ENCODE data around the gene PHOSPHO2. TPM values are rescaled to one million over a fixed set of nuclear protein-coding genes. Genes with fewer than 3 reads are reported as not detected.

Gene PHOSPHO2
- total RNA-seq, 2 donors from 2014 or later, result 0.66 to 6.7 TPM

DNA sequence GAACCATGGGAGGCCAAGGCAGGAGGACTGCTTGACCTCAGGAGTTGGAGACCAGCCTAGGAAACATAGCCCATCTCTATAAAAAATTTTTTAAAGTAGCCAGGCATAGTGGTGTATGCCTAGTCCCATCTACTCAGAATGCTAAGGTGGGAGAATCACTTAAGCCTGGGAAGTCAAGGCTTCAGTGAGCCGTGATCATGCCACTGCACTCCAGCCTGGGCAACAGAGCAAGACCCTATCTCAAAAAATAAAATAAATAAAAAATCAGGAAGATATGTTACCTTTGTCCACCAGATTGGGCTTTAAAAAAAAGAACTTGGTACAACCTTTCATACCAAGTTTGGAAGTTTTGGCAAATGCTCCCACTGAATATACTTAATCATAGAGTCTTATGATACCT, 35.4 kb upstream of the PHOSPHO2 start:
- Histone ChIP-seq H3K4me3 (no peak overlapping the region), H3K9me3 (no peaks in the 10 kb centered on the region), H3K4me1 (no peaks in the 10 kb centered on the region), H3K27ac (no peak overlapping the region), H3K36me3 (replicated peaks in 1 of 2; ENCODE audit: insufficient read depth in 1 of 2, low read depth in 2 of 2) (no peaks in the 10 kb centered on the region), H3K27me3 (no peaks in the 10 kb centered on the region)
- intact Hi-C loops (cut with DNase I), result no loop called here
- ATAC-seq (no peak), DNase-seq (no peak)
- 100% methylated on average over 1 of the region's 1 CpG for WGBS, 2 donors
- no peak for TF ChIP-seq POLR2A (IDR thresholded peaks at IDR 0.05)
- TF ChIP-seq, protein P1, sequence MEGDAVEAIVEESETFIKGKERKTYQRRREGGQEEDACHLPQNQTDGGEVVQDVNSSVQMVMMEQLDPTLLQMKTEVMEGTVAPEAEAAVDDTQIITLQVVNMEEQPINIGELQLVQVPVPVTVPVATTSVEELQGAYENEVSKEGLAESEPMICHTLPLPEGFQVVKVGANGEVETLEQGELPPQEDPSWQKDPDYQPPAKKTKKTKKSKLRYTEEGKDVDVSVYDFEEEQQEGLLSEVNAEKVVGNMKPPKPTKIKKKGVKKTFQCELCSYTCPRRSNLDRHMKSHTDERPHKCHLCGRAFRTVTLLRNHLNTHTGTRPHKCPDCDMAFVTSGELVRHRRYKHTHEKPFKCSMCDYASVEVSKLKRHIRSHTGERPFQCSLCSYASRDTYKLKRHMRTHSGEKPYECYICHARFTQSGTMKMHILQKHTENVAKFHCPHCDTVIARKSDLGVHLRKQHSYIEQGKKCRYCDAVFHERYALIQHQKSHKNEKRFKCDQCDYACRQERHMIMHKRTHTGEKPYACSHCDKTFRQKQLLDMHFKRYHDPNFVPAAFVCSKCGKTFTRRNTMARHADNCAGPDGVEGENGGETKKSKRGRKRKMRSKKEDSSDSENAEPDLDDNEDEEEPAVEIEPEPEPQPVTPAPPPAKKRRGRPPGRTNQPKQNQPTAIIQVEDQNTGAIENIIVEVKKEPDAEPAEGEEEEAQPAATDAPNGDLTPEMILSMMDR (IDR thresholded peaks at IDR 0.05), result no peak

DNA sequence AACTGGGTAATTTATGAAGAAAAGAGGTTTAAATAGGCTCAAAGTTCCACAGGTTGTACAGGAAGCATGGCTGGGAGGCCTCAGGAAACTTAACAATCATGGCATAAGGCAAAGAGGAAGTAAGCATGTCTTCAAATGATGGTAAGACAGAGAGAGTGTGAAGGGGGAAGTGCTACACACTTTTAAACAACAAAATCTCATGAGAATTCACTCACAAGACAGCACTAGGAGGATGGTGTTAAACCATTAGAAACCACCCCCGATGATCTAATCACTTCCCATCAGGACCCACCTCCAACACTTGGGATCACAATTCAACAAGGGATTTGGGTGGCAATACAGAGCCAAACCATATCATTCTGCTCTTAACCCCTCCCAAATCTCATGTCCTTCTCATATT, 34.9 kb upstream of the PHOSPHO2 start:
- DNase-seq, result no peak
- WGBS, 2 donors, result 80 to 87% methylated on average over 1 of the region's 1 CpG
- Histone ChIP-seq H3K27ac (no peak overlapping the region), H3K4me3 (no peak overlapping the region), H3K4me1 (no peaks in the 10 kb centered on the region), H3K36me3 (replicated peaks in 1 of 2; ENCODE audit: insufficient read depth in 1 of 2, low read depth in 2 of 2) (no peaks in the 10 kb centered on the region), H3K27me3 (no peaks in the 10 kb centered on the region), H3K9me3 (no peaks in the 10 kb centered on the region)
- intact Hi-C loops (cut with DNase I), result no loop called here
- ATAC-seq, result no peak
- TF ChIP-seq, protein P1 (IDR thresholded peaks at IDR 0.05), result no peak
- no peak for TF ChIP-seq POLR2A (IDR thresholded peaks at IDR 0.05)

GRCh38 chr2:169661265-169661664, 33.0 kb upstream of the PHOSPHO2 start:
- H3K4me1 ChIP-seq, result no peaks in the 10 kb centered on the region
- TF ChIP-seq, protein P1 (IDR thresholded peaks at IDR 0.05), result no peak
- no peak for TF ChIP-seq POLR2A (IDR thresholded peaks at IDR 0.05)
- no peaks in the 10 kb centered on the region for H3K27me3 ChIP-seq
- ATAC-seq, result no peak
- WGBS, 2 donors, result 65 to 68% methylated on average over 3 of the region's 3 CpGs
- no peak overlapping the region for H3K4me3 ChIP-seq
- H3K9me3 ChIP-seq, result no peaks in the 10 kb centered on the region
- intact Hi-C loops (cut with DNase I), result no loop called here
- H3K36me3 ChIP-seq (replicated peaks in 1 of 2; ENCODE audit: insufficient read depth in 1 of 2, low read depth in 2 of 2), result no peaks in the 10 kb centered on the region
- H3K27ac ChIP-seq, result no peak overlapping the region
- no peak for DNase-seq

DNA sequence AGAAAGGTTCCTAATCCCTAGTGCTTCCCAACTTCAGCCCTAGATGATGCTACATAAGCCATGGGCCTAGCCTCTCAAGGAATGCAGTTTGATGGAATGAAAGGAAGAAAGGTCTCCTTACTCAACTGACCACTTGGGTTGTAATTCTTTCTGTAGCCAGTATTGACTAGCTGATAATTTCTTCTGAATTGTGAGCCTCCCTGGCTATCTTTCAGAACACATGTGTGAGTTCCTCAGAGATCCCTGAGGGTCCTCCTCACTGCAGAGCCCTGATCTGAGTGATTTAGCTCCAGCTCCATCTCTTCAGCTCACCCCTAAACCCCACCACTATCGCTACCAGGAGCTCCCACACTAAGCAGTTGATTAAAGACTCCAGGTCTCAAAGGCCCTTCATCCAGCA, 31.5 kb upstream of the PHOSPHO2 start:
- WGBS, 2 donors, result 75 to 92% methylated on average over 1 of the region's 1 CpG

GRCh38 chr2:169663247-169663646, 31.0 kb upstream of the PHOSPHO2 start:
- no peak for TF ChIP-seq POLR2A (IDR thresholded peaks at IDR 0.05)
- TF ChIP-seq, protein P1 (IDR thresholded peaks at IDR 0.05), result no peak
- ATAC-seq (no peak), DNase-seq (no peak)
- Histone ChIP-seq H3K4me3 (no peak overlapping the region), H3K27me3 (no peaks in the 10 kb centered on the region), H3K36me3 (replicated peaks in 1 of 2; ENCODE audit: insufficient read depth in 1 of 2, low read depth in 2 of 2) (no peaks in the 10 kb centered on the region), H3K27ac (no peak overlapping the region), H3K4me1 (peaks cover 3% of the 10 kb centered on the region), H3K9me3 (no peaks in the 10 kb centered on the region)
- intact Hi-C loops (cut with DNase I), result no loop called here
- WGBS, 2 donors, result 85 to 90% methylated on average over 3 of the region's 3 CpGs

More for the DNA sequence above, 31.5 kb upstream of the PHOSPHO2 start:
- Histone ChIP-seq H3K4me3 (no peak overlapping the region), H3K27ac (no peak overlapping the region), H3K9me3 (no peaks in the 10 kb centered on the region), H3K4me1 (no peaks in the 10 kb centered on the region), H3K36me3 (replicated peaks in 1 of 2; ENCODE audit: insufficient read depth in 1 of 2, low read depth in 2 of 2) (no peaks in the 10 kb centered on the region), H3K27me3 (no peaks in the 10 kb centered on the region)
- ATAC-seq, result no peak
- no peak for DNase-seq
- intact Hi-C loops (cut with DNase I), result no loop called here
- TF ChIP-seq, protein P1 (IDR thresholded peaks at IDR 0.05), result no peak
- no peak for TF ChIP-seq POLR2A (IDR thresholded peaks at IDR 0.05)
